ENCODE data around the gene KRI1.

DNA sequence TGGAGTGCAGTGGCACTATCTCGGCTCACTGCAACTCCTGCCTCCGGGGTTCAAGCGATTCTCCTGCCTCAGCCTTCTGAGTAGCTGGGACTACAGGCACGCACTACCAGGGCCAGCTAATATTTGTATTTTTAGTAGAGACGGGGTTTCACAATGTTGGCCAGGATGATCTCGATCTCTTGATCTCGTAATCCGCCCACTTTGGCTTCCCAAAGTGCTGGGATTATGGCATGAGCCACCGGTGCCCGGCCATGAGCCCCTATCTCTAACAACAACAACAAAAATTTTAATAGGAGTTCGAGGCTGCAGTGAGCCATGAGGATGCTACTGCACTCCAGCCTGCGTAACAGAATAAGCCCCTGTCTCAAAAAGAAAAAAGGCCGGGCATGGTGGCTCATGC, 16.3 kb upstream of the KRI1 start:
- TF ChIP-seq POLR2A (IDR thresholded peaks at IDR 0.05) (no peak), CTCF (IDR thresholded peaks at IDR 0.05 in 8 of 11, conservative IDR thresholded peaks at IDR 0.05 in 3 of 11) (no peak)
